Measurements from ENCODE around the gene DOCK1. TPM values are rescaled to one million over a fixed set of nuclear protein-coding genes. Genes with fewer than 3 reads are reported as not detected.

Gene DOCK1
- total and polyA plus RNA-seq, 3 donors from 2014 or later, result 19.0 to 46.2 (median 32.0) TPM

DNA sequence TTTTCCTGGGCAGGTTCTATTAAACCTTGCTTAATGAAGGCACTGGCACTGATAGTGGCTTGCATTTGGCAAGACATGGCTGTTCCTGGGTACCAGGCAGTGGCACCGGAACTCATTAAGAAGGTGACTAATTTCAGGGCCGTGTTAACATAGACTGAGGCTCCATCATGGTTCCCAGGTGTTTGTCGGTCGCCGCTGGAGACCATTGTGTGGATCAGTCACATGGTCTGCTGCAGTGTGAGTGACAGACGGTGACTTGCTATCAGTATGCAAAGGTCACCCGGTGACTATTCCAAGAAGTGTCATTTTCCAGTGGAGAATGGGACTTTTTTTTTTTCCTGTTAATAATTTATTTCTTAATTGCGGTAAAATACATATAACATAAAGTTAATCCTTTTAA is 184.9 kb downstream of the DOCK1 start:
- Histone ChIP-seq H3K36me3 (ENCODE audit: low read depth, missing control alignments) (no peaks in the 10 kb centered on the region), H3K27me3 (no peaks in the 10 kb centered on the region), H3K27ac (no peak overlapping the region), H3K4me3 (no peak overlapping the region), H3K9me3 (no peaks in the 10 kb centered on the region), H3K4me1 (no peaks in the 10 kb centered on the region)
- intact Hi-C loops (cut with DNase I; ENCODE audit: low total_unique reads), result no loop called here
- no peak for TF ChIP-seq CTCF (IDR thresholded peaks at IDR 0.05)
- no peak for TF ChIP-seq POLR2A (IDR thresholded peaks at IDR 0.05)
- 95% methylated on average over 8 of the region's 8 CpGs for WGBS, 2 donors
- no peak for DNase-seq

- no peaks in the 10 kb centered on the region for H3K9me3 ChIP-seq
- no peaks in the 10 kb centered on the region for H3K4me1 ChIP-seq
- no peak overlapping the region for H3K4me3 ChIP-seq
- intact Hi-C loops (cut with DNase I; ENCODE audit: low total_unique reads), result no loop called here
- no peaks in the 10 kb centered on the region for H3K27me3 ChIP-seq
- H3K36me3 ChIP-seq (ENCODE audit: low read depth, missing control alignments), result no peaks in the 10 kb centered on the region
- 85 to 88% methylated on average over 7 of the region's 7 CpGs for WGBS, 2 donors
- TF ChIP-seq POLR2A (IDR thresholded peaks at IDR 0.05) (no peak), CTCF (IDR thresholded peaks at IDR 0.05) (no peak)
- DNase-seq, result no peak
- H3K27ac ChIP-seq, result no peak overlapping the region
Observed at GRCh38 chr10:127091354-127091753, 186.1 kb downstream of the DOCK1 start.

- intact Hi-C loops (cut with DNase I; ENCODE audit: low total_unique reads), result no loop called here
- Histone ChIP-seq H3K4me3 (no peak overlapping the region), H3K9me3 (no peaks in the 10 kb centered on the region), H3K36me3 (ENCODE audit: low read depth, missing control alignments) (no peaks in the 10 kb centered on the region), H3K27ac (no peak overlapping the region), H3K4me1 (no peaks in the 10 kb centered on the region), H3K27me3 (no peaks in the 10 kb centered on the region)
- DNase-seq, result no peak
- WGBS, 2 donors, result 92 to 94% methylated on average over 9 of the region's 9 CpGs
- TF ChIP-seq CTCF (IDR thresholded peaks at IDR 0.05) (no peak), POLR2A (IDR thresholded peaks at IDR 0.05) (no peak)
Observed at GRCh38 chr10:127092916-127093315, 187.7 kb downstream of the DOCK1 start.

- Histone ChIP-seq H3K4me3 (no peak overlapping the region), H3K27ac (no peak overlapping the region), H3K9me3 (no peaks in the 10 kb centered on the region), H3K36me3 (ENCODE audit: low read depth, missing control alignments) (no peaks in the 10 kb centered on the region), H3K27me3 (no peaks in the 10 kb centered on the region), H3K4me1 (no peaks in the 10 kb centered on the region)
- DNase-seq, result peak; percentile 24
- TF ChIP-seq CTCF (IDR thresholded peaks at IDR 0.05), result no peak
- no peak for TF ChIP-seq POLR2A (IDR thresholded peaks at IDR 0.05)
- intact Hi-C loops (cut with DNase I; ENCODE audit: low total_unique reads), result no loop called here
- 53 to 63% methylated on average over 4 of the region's 4 CpGs for WGBS, 2 donors
Observed at GRCh38 chr10:127094984-127095383, 189.8 kb downstream of the DOCK1 start.

DNA sequence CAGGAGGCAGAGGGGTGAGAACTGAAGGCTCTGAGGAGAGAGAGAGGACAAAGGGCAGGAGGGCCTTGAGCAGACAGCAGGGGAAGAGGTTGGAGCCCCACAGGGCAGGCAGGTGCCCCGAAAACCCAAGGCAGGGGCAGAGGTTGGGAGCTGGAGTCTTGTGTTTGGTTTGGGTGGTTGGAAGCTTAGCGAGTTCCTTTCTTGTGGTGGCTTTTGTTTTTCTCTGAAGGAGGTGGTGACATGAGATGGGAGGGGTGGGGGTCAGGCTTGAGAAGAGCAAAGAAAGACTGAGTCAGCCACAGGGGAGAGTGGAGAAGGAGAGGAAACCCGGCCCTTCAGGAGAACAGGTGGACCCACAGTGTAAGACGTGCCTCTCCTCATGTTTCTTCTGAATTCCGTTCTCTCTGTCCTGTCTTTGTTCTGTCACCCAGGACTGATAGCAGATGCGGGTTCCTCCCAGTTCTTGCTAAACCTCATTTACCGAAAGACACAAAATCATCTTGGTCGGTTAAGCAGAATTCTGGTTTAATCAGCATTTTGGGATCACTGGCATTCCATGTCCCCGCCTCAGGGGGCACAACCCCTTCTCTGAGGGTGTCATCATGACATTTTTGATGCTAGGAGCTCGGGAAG is 195.9 kb downstream of the DOCK1 start:
- no peaks in the 10 kb centered on the region for H3K9me3 ChIP-seq
- 94 to 95% methylated on average over 9 to 10 of the region's 10 CpGs for WGBS, 2 donors
- no peak for DNase-seq
- intact Hi-C loops (cut with DNase I; ENCODE audit: low total_unique reads), result no loop called here
- H3K4me1 ChIP-seq, result no peaks in the 10 kb centered on the region
- H3K27me3 ChIP-seq, result no peaks in the 10 kb centered on the region
- TF ChIP-seq CTCF (IDR thresholded peaks at IDR 0.05), result no peak
- no peak for TF ChIP-seq POLR2A (IDR thresholded peaks at IDR 0.05)
- no peaks in the 10 kb centered on the region for H3K36me3 ChIP-seq (ENCODE audit: low read depth, missing control alignments)
- H3K27ac ChIP-seq, result no peak overlapping the region
- no peak overlapping the region for H3K4me3 ChIP-seq
